HG03378 (cell line): Measurements from ENCODE around the gene IL1RAPL2.
"Not testable (repeated sequence)": the region's sequence is repeated elsewhere in the genome, so short reads cannot be mapped to it uniquely, and the experiment has no call there.

Source experiments
- ATAC-seq: cut with Tn5 transposase; IDR thresholded peaks from one replicate; pipeline ENCODE4 v1.9.1; 2021; ENCODE audit warnings: mild to moderate bottlenecking, moderate library complexity; ENCODE audit not compliant: unreplicated experiment

IL1RAPL2 gene

GRCh38 chrX:104669063-104669462, 103.1 kb downstream of the IL1RAPL2 start:
- no peak for ATAC-seq

GRCh38 chrX:104670051-104670450, 104.1 kb downstream of the IL1RAPL2 start:
- ATAC-seq: no peak

GRCh38 chrX:104677517-104677916, 111.5 kb downstream of the IL1RAPL2 start:
- not testable (repeated sequence) for ATAC-seq

- no peak for ATAC-seq
These were observed 113.2 kb downstream of the IL1RAPL2 start for GRCh38 chrX:104679175-104679574.

GRCh38 chrX:104681214-104681613, 115.2 kb downstream of the IL1RAPL2 start:
- no peak for ATAC-seq

- ATAC-seq: no peak
These were observed 118.1 kb downstream of the IL1RAPL2 start for GRCh38 chrX:104684077-104684476.

- no peak for ATAC-seq
These were observed 129.6 kb downstream of the IL1RAPL2 start for GRCh38 chrX:104695593-104695992.

GRCh38 chrX:104696667-104697066, 130.7 kb downstream of the IL1RAPL2 start:
- ATAC-seq: no peak

- ATAC-seq: peak; percentile 70
These were observed 131.3 kb downstream of the IL1RAPL2 start for GRCh38 chrX:104697294-104697693.

- no peak for ATAC-seq
These were observed 141.0 kb downstream of the IL1RAPL2 start for GRCh38 chrX:104707042-104707441.

- ATAC-seq: no peak
These were observed 141.6 kb downstream of the IL1RAPL2 start for GRCh38 chrX:104707572-104707971.

GRCh38 chrX:104712515-104712914, 146.5 kb downstream of the IL1RAPL2 start:
- ATAC-seq: no peak

- no peak for ATAC-seq
These were observed 155.9 kb downstream of the IL1RAPL2 start for GRCh38 chrX:104721854-104722253.

- no peak for ATAC-seq
These were observed 162.5 kb downstream of the IL1RAPL2 start for GRCh38 chrX:104728456-104728855.

- no peak for ATAC-seq
These were observed 176.4 kb downstream of the IL1RAPL2 start for GRCh38 chrX:104742355-104742754.

GRCh38 chrX:104745152-104745551, 179.2 kb downstream of the IL1RAPL2 start:
- no peak for ATAC-seq

- ATAC-seq: no peak
These were observed 184.1 kb downstream of the IL1RAPL2 start for GRCh38 chrX:104749951-104750610.

- no peak for ATAC-seq
These were observed 196.6 kb downstream of the IL1RAPL2 start for GRCh38 chrX:104762641-104763040.

GRCh38 chrX:104789784-104790183, 223.8 kb downstream of the IL1RAPL2 start:
- ATAC-seq: no peak

GRCh38 chrX:104795804-104796203, 229.8 kb downstream of the IL1RAPL2 start:
- ATAC-seq: no peak

- ATAC-seq: no peak
These were observed 237.2 kb downstream of the IL1RAPL2 start for GRCh38 chrX:104803219-104803618.

- ATAC-seq: no peak
These were observed 240.3 kb downstream of the IL1RAPL2 start for GRCh38 chrX:104806346-104806745.

- no peak for ATAC-seq
These were observed 267.4 kb downstream of the IL1RAPL2 start for GRCh38 chrX:104833401-104833800.
